GM12875 (cell line): ENCODE data around the gene WDR45B.
"Not testable (repeated sequence)": the region's sequence is repeated elsewhere in the genome, so short reads cannot be mapped to it uniquely, and the experiment has no call there.

Experiments used
- H3K4me3 ChIP-seq: one replicate; pipeline ENCODE4 v1.5.1; 2011; ENCODE audit warnings: low read depth, low read length, control low read depth
- TF ChIP-seq, protein P1 (sequence below): IDR thresholded peaks from 2 replicates; pipeline ENCODE4 v1.5.1; 2011; ENCODE audit warnings: low read depth, mild to moderate bottlenecking, control low read depth, inconsistent platforms, low read length, moderate library complexity, borderline replicate concordance; ENCODE audit not compliant: insufficient read depth

WDR45B gene

DNA sequence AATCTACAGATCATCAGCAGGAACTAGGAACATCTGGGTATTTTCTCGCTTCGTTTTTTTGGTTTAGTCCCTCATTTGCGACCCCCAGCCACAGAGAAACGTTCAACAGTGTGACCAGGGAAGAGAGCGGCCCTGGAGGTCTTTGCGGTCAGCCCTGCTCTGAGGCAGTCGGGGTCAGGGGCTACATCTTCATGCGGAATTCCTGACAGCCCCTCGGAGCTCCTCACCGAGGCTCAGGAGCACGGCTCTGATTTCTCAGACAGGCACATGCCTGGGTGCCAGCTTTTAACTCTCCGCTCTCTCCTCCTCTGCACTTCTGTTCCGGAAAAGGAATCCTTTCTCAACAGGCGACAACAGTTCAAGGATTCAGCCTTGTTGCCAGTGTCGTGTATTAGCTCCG is 8.0 kb upstream of the WDR45B start:
- no peak overlapping the region for H3K4me3 ChIP-seq
- TF ChIP-seq, protein P1, sequence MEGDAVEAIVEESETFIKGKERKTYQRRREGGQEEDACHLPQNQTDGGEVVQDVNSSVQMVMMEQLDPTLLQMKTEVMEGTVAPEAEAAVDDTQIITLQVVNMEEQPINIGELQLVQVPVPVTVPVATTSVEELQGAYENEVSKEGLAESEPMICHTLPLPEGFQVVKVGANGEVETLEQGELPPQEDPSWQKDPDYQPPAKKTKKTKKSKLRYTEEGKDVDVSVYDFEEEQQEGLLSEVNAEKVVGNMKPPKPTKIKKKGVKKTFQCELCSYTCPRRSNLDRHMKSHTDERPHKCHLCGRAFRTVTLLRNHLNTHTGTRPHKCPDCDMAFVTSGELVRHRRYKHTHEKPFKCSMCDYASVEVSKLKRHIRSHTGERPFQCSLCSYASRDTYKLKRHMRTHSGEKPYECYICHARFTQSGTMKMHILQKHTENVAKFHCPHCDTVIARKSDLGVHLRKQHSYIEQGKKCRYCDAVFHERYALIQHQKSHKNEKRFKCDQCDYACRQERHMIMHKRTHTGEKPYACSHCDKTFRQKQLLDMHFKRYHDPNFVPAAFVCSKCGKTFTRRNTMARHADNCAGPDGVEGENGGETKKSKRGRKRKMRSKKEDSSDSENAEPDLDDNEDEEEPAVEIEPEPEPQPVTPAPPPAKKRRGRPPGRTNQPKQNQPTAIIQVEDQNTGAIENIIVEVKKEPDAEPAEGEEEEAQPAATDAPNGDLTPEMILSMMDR, result no peak

DNA sequence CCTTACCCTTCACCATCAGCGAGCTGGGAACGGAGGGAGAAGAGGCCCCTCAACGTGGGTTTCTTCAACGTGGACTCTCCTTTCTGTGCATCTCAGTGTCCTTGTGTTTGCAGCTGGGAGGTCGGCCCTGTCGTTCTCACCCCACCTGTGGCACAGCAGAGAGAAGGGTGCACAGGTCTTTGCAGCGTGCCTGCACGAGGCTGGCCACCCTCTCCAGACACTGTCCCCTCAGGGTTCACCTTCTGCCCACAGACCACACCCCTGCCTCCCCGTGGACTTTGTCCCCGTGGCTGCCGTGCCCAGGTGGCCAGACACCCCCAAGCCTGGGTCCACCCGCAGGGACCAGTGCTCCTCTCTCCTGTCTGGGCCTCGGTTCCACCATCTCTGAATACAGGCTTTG is 7.3 kb upstream of the WDR45B start:
- TF ChIP-seq, protein P1, result no peak
- H3K4me3 ChIP-seq, result no peak overlapping the region

DNA sequence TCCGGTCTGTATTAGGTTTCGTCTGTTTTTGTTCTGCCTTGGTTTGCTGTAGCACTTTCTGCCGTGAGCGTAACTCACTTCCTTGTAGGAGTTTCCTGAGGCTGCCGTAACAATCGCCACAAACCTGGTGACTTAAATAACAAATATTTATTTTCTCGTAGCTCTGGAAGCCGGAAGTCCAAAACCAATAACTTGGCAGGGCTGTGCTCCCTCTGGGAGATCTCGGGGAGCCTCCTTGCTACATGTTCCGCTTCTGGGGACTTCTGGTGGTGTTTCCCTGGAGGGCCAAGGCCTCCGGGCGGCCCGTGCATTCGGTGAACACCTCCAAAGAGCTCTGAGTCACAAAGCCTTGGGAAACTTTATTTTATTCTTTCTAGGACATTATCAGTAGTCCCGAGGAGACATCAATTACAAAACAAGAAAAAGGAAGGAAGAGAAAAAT is 6.8 kb upstream of the WDR45B start:
- TF ChIP-seq, protein P1, result no peak
- H3K4me3 ChIP-seq, result no peak overlapping the region

DNA sequence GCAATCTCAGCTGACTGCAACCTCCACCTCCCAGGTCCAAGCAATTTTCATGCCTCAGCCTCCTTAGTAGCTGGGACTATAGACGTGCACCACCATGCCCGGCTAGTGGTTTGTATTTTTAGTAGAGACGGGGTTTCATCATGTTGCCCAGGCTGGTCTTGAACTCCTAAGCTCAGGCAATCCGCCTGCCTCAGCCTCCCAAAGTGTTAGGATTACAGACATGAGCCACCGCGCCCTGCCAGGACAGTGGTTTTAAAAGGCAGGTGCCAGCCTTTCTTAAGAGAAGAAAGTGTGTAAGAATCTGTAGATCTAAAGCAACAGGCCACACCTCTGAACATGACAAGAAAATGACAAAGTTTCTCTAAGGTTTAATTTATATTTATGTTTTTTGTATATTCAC is 6.4 kb upstream of the WDR45B start:
- H3K4me3 ChIP-seq, result not testable (repeated sequence)

DNA sequence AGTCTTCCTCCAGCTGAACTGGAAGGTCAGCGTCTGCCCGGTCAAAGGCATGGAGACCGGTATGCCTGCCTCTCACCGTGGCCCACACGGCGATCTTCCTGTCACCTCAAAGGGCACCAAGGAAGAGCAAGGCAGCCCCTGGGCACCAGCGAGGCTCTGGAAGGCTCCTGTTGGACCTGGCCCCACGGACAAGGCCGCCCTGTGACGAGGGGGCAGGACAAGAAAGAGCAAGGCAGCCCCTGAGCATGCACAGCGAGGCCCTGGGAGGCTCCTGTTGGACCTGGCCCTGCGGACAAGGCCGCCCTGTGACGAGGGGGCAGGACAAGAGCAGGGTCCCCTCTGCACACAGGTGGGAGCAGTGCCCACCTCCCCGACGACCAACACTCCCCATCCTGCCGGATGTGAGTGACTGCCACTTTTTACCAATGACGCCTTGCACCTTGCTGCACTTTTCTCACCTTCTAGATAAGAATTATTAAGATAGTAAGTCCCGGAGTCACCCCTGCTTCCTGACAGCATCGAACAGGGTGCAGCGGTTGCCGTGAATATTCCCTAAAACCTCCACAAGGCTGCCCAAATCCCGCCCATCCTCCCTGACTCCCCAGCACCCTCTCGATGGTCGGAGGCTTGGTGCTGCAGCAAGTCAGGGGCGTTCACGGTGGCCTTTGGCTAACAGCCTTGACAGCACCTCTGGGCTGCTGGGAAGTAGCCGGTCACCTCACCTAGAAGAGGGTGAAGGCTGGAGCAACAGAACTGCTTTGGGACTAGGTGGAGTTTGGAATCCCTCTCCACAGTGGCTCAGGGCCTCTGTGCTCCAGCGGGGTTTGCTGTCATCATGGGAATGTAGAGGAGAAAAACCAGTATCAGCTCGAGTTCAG is 5.6 kb upstream of the WDR45B start:
- TF ChIP-seq, protein P1, result no peak
- H3K4me3 ChIP-seq, result no peak overlapping the region

DNA sequence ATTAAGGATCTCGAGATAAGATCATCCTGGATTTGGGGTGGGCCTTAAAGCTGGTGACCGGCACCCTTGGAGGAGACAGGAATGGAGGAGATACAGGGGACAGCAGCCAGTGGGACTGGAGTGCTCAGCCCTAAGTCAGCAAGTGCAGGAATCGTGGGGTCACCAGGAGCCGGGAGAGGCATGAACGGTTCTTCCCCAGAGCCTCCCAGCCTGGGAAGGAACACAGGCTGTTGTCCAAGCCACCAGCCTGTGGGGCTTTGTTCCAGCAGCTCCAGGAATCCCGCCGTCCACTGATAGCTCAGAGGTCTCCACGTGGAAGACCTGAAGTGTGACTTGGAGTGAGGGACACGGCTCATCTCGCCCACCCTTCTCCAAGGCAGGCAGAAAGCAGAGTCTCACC is 2.5 kb upstream of the WDR45B start:
- H3K4me3 ChIP-seq, result no peak overlapping the region
- TF ChIP-seq, protein P1, result no peak

DNA sequence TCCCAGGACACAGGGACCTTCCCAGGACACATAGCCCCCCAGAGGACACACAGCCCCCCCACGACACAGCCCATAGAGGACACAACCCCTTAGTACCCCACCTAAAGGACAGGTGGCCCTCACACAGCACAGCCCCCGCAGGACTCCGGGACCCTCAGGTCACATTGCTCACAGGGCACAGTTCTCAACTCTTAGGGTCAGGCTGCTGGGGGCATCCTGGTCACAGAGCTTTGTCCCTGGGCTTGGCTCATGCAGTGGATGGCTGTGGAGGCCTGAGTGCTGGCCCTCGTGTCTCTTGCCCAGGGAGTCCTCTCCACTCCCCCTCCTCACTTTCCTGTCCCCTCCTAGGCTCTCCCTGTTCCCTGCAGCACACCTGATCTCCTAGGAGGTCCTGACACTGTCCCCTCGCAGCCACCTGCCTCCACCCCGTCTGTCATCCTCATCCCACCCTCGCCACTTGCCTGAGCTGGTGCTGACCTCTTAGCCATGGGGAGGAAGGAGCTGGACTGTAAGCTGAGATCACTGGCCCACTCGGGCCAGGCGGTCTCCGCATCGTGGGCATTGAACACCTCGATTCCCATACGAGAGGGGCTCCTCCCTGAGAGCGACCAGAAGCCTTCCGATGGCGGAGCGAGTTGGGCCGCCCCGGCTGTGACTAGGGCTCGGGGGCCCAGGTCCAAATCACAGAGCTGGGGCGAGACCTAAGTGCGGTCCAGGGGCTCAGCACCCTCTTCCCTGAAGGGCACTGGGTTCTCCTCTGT is 1.4 kb upstream of the WDR45B start:
- H3K4me3 ChIP-seq, result no peak overlapping the region
- TF ChIP-seq, protein P1, result no peak
